Measurements from ENCODE around the gene FUOM. TPM values are rescaled to one million over a fixed set of nuclear protein-coding genes. Genes with fewer than 3 reads are reported as not detected.

FUOM gene
- polyA plus RNA-seq (ENCODE audit: low read depth in 6 of 6): 10 to 100 TPM; 31.3 to 46.5 (median 42.0) TPM

DNA sequence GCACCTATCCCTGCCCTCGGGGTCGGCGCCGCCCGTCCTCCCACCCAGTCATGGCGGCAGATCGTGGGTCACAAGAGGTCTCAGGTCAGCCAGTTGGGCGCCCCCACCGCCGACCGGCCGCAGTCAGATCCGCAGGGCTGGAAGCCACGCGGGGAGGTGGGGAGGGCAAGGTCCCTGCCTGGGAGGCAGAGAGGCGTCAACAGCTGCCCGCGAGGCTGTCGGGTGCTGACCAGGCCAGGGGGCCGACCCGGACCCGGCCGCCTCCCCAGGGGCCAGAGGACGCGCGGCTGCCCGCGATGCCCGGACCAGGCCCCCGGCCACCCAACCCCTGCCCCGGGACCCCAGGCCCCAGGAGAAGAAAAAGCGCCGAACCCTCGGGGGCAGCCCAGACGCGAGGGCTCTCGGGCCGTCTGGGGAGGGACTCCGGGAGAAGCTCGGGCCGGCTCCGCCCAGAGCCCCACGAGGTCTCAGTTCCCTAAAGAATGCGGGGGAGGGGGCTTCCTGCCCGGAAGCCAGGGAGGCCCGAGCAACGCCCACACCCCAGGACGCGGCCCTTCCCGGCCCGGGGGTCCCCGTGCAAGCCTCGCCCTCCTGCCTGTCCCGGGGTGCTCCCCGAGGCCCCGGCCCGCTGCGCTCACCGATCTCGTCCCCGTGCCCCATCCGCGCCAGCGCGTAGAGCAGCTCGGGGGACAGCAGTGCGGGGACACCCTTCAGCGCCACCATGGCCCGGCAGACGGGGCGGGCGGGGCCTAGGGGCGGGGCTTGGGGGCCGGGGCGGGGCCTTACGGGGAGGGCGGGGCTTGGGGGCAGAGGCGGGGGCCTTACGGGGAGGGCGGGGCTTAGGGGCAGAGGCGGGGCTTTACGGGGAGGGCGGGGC lies at the start of gene FUOM:
Gene FUOM, minus strand, starts transcription at position 735 of the 877 bp plus-strand sequence. Its CDS starts 12 bp downstream, at position 723.
- ATAC-seq (ENCODE audit: low read depth in 2 of 2) (peak; percentile 86 to 88), DNase-seq (peak; percentile 81)
- Mint-ChIP-seq H3K27me3 (no peaks in the 10 kb centered on the region), H3K9me3 (no peaks in the 10 kb centered on the region), H3K27ac (peak within 1 kb of the TSS in 2 of 6 donors; percentile 85 to 92), H3K36me3 (no peaks in the 10 kb centered on the region), H3K4me3 (peak within 1 kb of the TSS; percentile 62 to 88 (median 80)), H3K4me1 (peaks cover 24 to 34% (median 32%) of the 10 kb centered on the region in 3 donors)

- Mint-ChIP-seq H3K36me3 (peaks cover 40 to 60% of the 10 kb centered on the region in 2 donors), H3K4me3 (peak overlapping the region in 5 of 8 donors; percentile 16 to 71 (median 41)), H3K9me3 (peaks cover 0 to 4% (median 3%) of the 10 kb centered on the region in 7 donors), H3K27ac (peak overlapping the region in 1 of 6 donors; percentile 8), H3K4me1 (peaks cover 35 to 46% (median 36%) of the 10 kb centered on the region in 3 donors), H3K27me3 (no peaks in the 10 kb centered on the region)
- no peak for ATAC-seq (ENCODE audit: low read depth in 2 of 2)
- DNase-seq: no peak
Measured at GRCh38 chr10:133405844-133406527, 48.2 kb upstream of the FUOM start.

GRCh38 chr10:133405272-133405671 lies 47.5 kb upstream of the FUOM start:
- Mint-ChIP-seq H3K9me3 (peaks cover 0 to 2% (median 0%) of the 10 kb centered on the region in 7 donors), H3K27me3 (no peaks in the 10 kb centered on the region), H3K27ac (peak overlapping the region in 3 of 6 donors; percentile 2 to 8 (median 5)), H3K4me3 (peak overlapping the region in 1 of 8 donors; percentile 16), H3K4me1 (peaks cover 41 to 48% (median 43%) of the 10 kb centered on the region in 3 donors), H3K36me3 (peaks cover 35 to 53% of the 10 kb centered on the region in 2 donors)
- DNase-seq: no peak
- ATAC-seq (ENCODE audit: low read depth in 2 of 2): no peak

DNA sequence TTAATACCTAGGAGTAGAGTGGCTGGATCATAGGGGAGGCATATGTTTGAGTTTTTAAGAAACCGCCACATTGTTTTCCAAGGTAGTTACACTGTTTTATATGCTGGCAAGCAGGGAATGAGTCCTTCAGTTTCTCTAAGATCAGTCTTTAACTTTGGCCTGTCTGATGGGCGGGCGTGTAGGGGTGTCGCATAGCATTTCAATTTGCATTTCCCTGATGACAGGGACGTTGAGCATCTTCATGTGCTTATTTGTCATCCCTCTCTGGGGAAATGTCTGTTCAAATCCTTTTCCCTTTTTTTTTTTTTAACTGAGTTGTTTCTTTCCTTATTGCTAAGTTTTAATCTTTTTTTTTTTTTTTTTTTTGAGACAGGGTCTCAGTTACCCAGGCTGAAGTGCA lies 46.0 kb upstream of the FUOM start:
- Mint-ChIP-seq H3K4me3 (no peak overlapping the region), H3K27me3 (no peaks in the 10 kb centered on the region), H3K27ac (peak overlapping the region in 1 of 6 donors; percentile 29), H3K4me1 (peaks cover 38 to 51% (median 47%) of the 10 kb centered on the region in 3 donors), H3K36me3 (peaks cover 22 to 38% of the 10 kb centered on the region in 2 donors), H3K9me3 (no peaks in the 10 kb centered on the region)
- DNase-seq: no peak
- no peak for ATAC-seq (ENCODE audit: low read depth in 2 of 2)

GRCh38 chr10:133403359-133403758 lies 45.5 kb upstream of the FUOM start:
- ATAC-seq (ENCODE audit: low read depth in 2 of 2) (no peak), DNase-seq (no peak)
- Mint-ChIP-seq H3K4me1 (peaks cover 37 to 51% (median 47%) of the 10 kb centered on the region in 3 donors), H3K27ac (peak overlapping the region in 2 of 6 donors; percentile 29 to 41), H3K4me3 (no peak overlapping the region), H3K9me3 (no peaks in the 10 kb centered on the region), H3K36me3 (peaks cover 18 to 33% of the 10 kb centered on the region in 2 donors), H3K27me3 (no peaks in the 10 kb centered on the region)

- H3K27ac Mint-ChIP-seq: peak overlapping the region in 1 of 6 donors; percentile 28
- no peaks in the 10 kb centered on the region for H3K27me3 Mint-ChIP-seq
- H3K36me3 Mint-ChIP-seq: peaks cover 10 to 24% of the 10 kb centered on the region in 2 donors
- ATAC-seq (ENCODE audit: low read depth in 2 of 2) (no peak), DNase-seq (no peak)
- no peaks in the 10 kb centered on the region for H3K9me3 Mint-ChIP-seq
- no peak overlapping the region for H3K4me3 Mint-ChIP-seq
- peaks cover 38 to 57% (median 52%) of the 10 kb centered on the region in 3 donors for H3K4me1 Mint-ChIP-seq
Measured at GRCh38 chr10:133401981-133402725, 44.3 kb upstream of the FUOM start.

DNA sequence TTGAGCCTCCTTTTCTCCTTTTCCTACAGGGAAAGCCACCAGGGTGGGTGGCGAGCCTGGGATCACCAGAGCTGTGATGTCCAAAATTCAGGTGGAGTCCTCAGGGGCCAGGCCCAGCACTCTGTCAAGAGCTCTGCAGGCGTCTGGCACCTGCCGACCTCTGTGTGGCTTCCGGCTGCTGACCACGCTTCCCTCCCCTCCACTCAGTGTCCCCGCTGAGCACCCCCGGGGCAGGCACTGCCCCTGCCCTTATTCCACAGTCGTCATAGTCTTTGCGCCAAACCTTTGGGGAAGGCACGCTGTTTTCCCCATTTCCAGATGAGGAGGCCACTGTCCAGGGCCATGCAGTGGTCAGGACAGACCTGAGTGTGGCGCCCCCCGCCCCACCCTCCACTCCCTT lies 43.7 kb upstream of the FUOM start:
- peak overlapping the region in 2 of 6 donors; percentile 59 to 88 for H3K27ac Mint-ChIP-seq
- peaks cover 10 to 24% of the 10 kb centered on the region in 2 donors for H3K36me3 Mint-ChIP-seq
- H3K4me3 Mint-ChIP-seq: no peak overlapping the region
- no peaks in the 10 kb centered on the region for H3K27me3 Mint-ChIP-seq
- no peak for DNase-seq
- ATAC-seq (ENCODE audit: low read depth in 2 of 2): no peak
- peaks cover 41 to 55% (median 49%) of the 10 kb centered on the region in 3 donors for H3K4me1 Mint-ChIP-seq
- no peaks in the 10 kb centered on the region for H3K9me3 Mint-ChIP-seq

DNA sequence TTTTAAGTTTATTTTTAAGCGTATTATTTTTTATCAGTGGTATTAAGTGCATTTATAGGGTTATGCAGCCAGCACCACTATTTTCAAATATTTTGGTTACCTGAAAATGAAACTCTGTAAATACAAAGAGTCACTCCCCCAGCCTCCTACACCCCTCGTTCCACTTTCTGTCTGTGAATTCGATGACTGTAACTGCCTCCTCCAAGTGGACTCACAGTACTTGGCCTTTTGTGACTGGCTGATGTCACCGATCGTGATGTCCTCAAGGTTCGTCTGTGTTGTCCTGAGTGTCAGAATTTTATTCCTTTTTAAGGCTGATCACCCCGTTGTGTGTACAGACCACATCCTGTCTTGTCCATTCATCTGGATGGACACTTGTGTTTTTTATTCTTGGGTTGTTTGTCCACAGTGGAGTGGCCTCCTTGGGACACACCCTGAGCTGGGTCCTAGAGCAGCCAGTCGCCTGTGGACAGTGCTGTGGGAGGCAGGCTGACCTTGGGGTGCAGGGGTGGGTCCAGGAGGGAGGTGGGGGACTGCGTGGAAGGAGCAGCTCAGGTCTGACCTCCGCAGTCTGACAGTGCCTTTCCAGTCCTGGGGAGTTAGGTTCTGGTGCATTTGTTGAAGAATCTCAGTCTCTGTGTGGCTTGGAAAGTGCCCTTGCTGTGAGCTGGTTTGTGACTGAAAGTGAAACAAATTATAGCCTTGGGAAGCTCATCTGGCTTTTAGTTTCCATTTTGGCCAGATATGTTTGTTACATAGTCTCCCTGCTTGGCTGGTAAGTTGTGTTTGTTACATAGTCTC lies 43.0 kb upstream of the FUOM start:
- Mint-ChIP-seq H3K27ac (peak overlapping the region in 4 of 6 donors; percentile 55 to 89 (median 68)), H3K4me1 (peaks cover 36 to 48% (median 44%) of the 10 kb centered on the region in 3 donors), H3K9me3 (no peaks in the 10 kb centered on the region), H3K36me3 (peaks cover 6 to 24% of the 10 kb centered on the region in 2 donors), H3K27me3 (no peaks in the 10 kb centered on the region), H3K4me3 (peak overlapping the region in 4 of 8 donors; percentile 12 to 51 (median 24))
- peak; percentile 64 to 67 for ATAC-seq (ENCODE audit: low read depth in 2 of 2)
- no peak for DNase-seq

DNA sequence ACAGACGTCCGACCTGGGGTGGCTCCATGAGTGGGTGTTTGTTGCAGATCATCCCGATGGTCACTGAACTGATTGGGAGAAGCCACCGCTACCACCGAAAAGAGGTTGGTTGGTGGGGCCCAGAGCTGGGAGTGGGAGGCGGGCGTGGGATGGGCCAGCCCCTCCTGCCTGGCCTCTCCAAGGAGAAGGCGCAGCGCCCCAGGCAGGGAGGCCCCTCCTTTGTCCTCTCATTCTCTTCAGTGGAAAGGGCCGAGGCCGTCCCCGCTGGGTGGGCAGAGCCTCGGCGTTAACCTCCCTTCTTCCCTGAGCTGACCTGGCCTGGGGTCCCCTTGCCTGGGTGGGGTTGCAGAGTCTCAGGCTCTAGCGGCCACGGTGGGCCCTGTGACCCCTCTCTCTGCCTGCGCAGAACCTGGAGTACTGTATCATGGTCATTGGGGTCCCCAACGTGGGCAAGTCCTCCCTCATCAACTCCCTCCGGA lies 41.3 kb upstream of the FUOM start:
- Mint-ChIP-seq H3K36me3 (peaks cover 5 to 16% of the 10 kb centered on the region in 2 donors), H3K9me3 (no peaks in the 10 kb centered on the region), H3K27ac (no peak overlapping the region), H3K4me1 (peaks cover 38 to 51% (median 48%) of the 10 kb centered on the region in 3 donors), H3K27me3 (no peaks in the 10 kb centered on the region), H3K4me3 (no peak overlapping the region)
- no peak for DNase-seq
- ATAC-seq (ENCODE audit: low read depth in 2 of 2): no peak

GRCh38 chr10:133397938-133398337 lies 40.1 kb upstream of the FUOM start:
- peak overlapping the region in 1 of 6 donors; percentile 78 for H3K27ac Mint-ChIP-seq
- H3K36me3 Mint-ChIP-seq: peaks cover 0 to 8% of the 10 kb centered on the region in 2 donors
- DNase-seq (no peak), ATAC-seq (ENCODE audit: low read depth in 2 of 2) (no peak)
- peak overlapping the region in 1 of 8 donors; percentile 57 for H3K4me3 Mint-ChIP-seq
- peaks cover 34 to 56% (median 47%) of the 10 kb centered on the region in 3 donors for H3K4me1 Mint-ChIP-seq
- H3K27me3 Mint-ChIP-seq: no peaks in the 10 kb centered on the region
- H3K9me3 Mint-ChIP-seq: no peaks in the 10 kb centered on the region

DNA sequence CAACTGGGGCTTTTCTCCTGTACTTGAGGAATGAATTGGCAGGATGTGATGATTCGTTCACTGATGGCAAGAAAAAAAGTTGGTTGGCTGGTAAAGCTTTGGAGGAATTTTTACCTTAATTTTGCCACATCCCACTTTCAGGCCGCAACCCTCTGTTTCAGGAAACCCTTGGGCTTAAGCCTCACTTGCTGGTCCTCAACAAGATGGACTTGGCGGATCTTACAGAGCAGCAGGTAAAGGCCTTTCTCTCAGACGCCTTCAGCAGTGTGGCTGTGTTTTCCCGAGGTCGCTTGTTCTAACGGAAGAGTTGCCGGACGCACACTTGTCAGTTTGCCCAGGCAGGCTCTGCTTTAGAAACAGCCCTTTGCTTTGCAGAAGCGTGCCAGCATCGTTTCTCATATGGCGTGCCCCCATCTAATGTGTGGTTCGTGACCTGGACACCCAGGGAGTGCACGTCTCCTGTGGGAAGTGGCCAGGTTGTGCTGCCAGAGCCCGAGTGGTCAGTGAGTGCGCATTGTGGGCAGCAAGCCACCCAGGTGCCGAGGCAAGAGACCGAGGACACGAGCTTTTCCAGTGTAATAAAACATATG lies 38.3 kb upstream of the FUOM start:
- Mint-ChIP-seq H3K4me1 (peaks cover 34 to 62% (median 57%) of the 10 kb centered on the region in 3 donors), H3K9me3 (no peaks in the 10 kb centered on the region), H3K36me3 (no peaks in the 10 kb centered on the region), H3K27me3 (no peaks in the 10 kb centered on the region), H3K4me3 (peak overlapping the region in 5 of 8 donors; percentile 25 to 91 (median 82)), H3K27ac (no peak overlapping the region)
- DNase-seq (no peak), ATAC-seq (ENCODE audit: low read depth in 2 of 2) (no peak)

DNA sequence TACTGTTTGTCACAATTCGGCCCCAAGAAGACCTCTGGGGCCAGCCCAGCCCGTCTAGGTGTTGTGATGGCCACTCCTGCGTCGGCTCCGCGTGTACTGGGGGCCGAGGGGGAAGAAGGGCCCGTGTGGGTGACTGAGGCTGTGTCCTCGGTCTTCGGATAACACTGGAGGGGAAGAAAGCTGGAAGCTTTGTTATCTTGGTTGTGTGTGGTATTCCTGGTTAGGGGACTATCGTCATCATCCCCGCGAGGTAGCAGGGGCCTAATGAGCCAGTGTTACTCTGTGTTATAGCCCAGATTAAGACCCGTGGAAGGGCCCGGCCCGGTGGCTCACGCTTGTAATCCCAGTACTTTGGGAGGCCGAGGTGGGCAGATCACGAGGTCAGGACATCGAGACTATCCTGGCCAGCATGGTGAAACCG lies 37.0 kb upstream of the FUOM start:
- ATAC-seq (ENCODE audit: low read depth in 2 of 2) (no peak), DNase-seq (no peak)
- Mint-ChIP-seq H3K9me3 (no peaks in the 10 kb centered on the region), H3K4me3 (peak overlapping the region; percentile 82 to 95 (median 90)), H3K27me3 (no peaks in the 10 kb centered on the region), H3K36me3 (no peaks in the 10 kb centered on the region), H3K4me1 (peaks cover 37 to 62% (median 56%) of the 10 kb centered on the region in 3 donors), H3K27ac (peak overlapping the region in 5 of 6 donors; percentile 72 to 95 (median 91))

Measured in naive B cell (primary cell).